Trophoblast cell (in vitro differentiated cells and primary cell): ENCODE measurements around the gene MDM2.

ENCODE experiments used
- DNase-seq, 2 donors: peaks; one replicate each; pipeline ENCODE4 v3.0.0-alpha.2; 2016
- H2AFZ ChIP-seq: 2 replicates; pipeline ENCODE4 v1.6.1; 2013; ENCODE audit warnings: low read length, moderate library complexity, mild to moderate bottlenecking; ENCODE audit not compliant: insufficient read depth, poor library complexity
- H2AK5ac ChIP-seq: 2 replicates; pipeline ENCODE4 v1.6.1; 2013; ENCODE audit warnings: mild to moderate bottlenecking, low read length
- H2BK120ac ChIP-seq: 2 replicates; pipeline ENCODE4 v1.6.1; 2013; ENCODE audit warnings: low read length, mild to moderate bottlenecking, moderate library complexity; ENCODE audit not compliant: insufficient read depth, poor library complexity
- H2BK12ac ChIP-seq: 2 replicates; pipeline ENCODE4 v1.6.1; 2013; ENCODE audit warnings: mild to moderate bottlenecking, low read length, moderate library complexity
- H2BK5ac ChIP-seq: 2 replicates; pipeline ENCODE4 v1.6.1; 2013; ENCODE audit warnings: low read length, low read depth, moderate library complexity, mild to moderate bottlenecking; ENCODE audit not compliant: poor library complexity
- H3K14ac ChIP-seq: 2 replicates; pipeline ENCODE4 v1.6.1; 2013; ENCODE audit warnings: mild to moderate bottlenecking, low read length
- H3K18ac ChIP-seq: 2 replicates; pipeline ENCODE4 v1.6.1; 2013; ENCODE audit warnings: mild to moderate bottlenecking, low read length
- H3K23ac ChIP-seq: 2 replicates; pipeline ENCODE4 v1.6.1; 2013; ENCODE audit warnings: low read length
- H3K27ac ChIP-seq: 2 replicates; pipeline ENCODE4 v1.5.1; 2013; ENCODE audit warnings: low read depth, mild to moderate bottlenecking, inconsistent platforms, low read length, moderate library complexity
- H3K27me3 ChIP-seq: 2 replicates; pipeline ENCODE4 v1.6.1; 2013; ENCODE audit warnings: inconsistent platforms, mild to moderate bottlenecking, low read length, moderate library complexity; ENCODE audit not compliant: insufficient read depth
- H3K36me3 ChIP-seq, 2 experiments: 1 replicate in 1 of 2; 2 replicates in 1 of 2; pipeline ENCODE4 v1.6.1; 2013; ENCODE audit warnings: low read length in 2 of 2, mild to moderate bottlenecking in 2 of 2, moderate library complexity in 1 of 2; ENCODE audit not compliant: insufficient read depth in 2 of 2, control insufficient read depth in 1 of 2
- H3K4ac ChIP-seq: 2 replicates; pipeline ENCODE4 v1.6.1; 2013; ENCODE audit warnings: low read depth, mild to moderate bottlenecking, low read length, moderate library complexity
- H3K4me1 ChIP-seq, 2 experiments: 1 replicate in 1 of 2; 2 replicates in 1 of 2; pipeline ENCODE4 v1.6.1; 2013; ENCODE audit warnings: low read length in 2 of 2, mild to moderate bottlenecking in 2 of 2, moderate library complexity in 1 of 2; ENCODE audit not compliant: insufficient read depth in 2 of 2, control insufficient read depth in 1 of 2
- H3K4me2 ChIP-seq: 2 replicates; pipeline ENCODE4 v1.6.1; 2013; ENCODE audit warnings: inconsistent platforms, mild to moderate bottlenecking, low read length, moderate library complexity
- H3K4me3 ChIP-seq: 2 replicates; pipeline ENCODE4 v1.5.1; 2013; ENCODE audit warnings: mild to moderate bottlenecking, low read depth, low read length, inconsistent platforms
- H3K79me1 ChIP-seq: one replicate; pipeline ENCODE4 v1.6.1; 2013; ENCODE audit warnings: low read length
- H3K79me2 ChIP-seq: 2 replicates; pipeline ENCODE4 v1.6.1; 2013; ENCODE audit warnings: low read length, mild to moderate bottlenecking; ENCODE audit not compliant: control insufficient read depth, insufficient read depth, poor library complexity
- H3K9ac ChIP-seq: 2 replicates; pipeline ENCODE4 v1.6.1; 2013; ENCODE audit warnings: mild to moderate bottlenecking, low read length
- H3K9me3 ChIP-seq: 2 replicates; pipeline ENCODE4 v1.6.1; 2013; ENCODE audit warnings: low read depth, mild to moderate bottlenecking, control low read depth, inconsistent platforms, low read length; ENCODE audit not compliant: insufficient read depth
- H4K12ac ChIP-seq: 2 replicates; pipeline ENCODE4 v1.6.1; 2013; ENCODE audit warnings: low read depth, mild to moderate bottlenecking, low read length, moderate library complexity
- H4K8ac ChIP-seq: 2 replicates; pipeline ENCODE4 v1.6.1; 2013; ENCODE audit warnings: low read depth, mild to moderate bottlenecking, low read length, moderate library complexity
- H4K91ac ChIP-seq: one replicate; pipeline ENCODE4 v1.6.1; 2013; ENCODE audit warnings: low read depth, mild to moderate bottlenecking, low read length, moderate library complexity
- WGBS: extraction: QIAGEN DNeasy Blood & Tissue Kit; methylation state at CpG from one replicate; pipeline ENCODE4 v1.1.7; 2013; ENCODE audit warnings: missing lambda C conversion rate; ENCODE audit not compliant: insufficient read length, insufficient coverage; ENCODE audit errors: extremely low coverage; 5-methylcytosine and 5-hydroxymethylcytosine counted together

MDM2 gene

DNA sequence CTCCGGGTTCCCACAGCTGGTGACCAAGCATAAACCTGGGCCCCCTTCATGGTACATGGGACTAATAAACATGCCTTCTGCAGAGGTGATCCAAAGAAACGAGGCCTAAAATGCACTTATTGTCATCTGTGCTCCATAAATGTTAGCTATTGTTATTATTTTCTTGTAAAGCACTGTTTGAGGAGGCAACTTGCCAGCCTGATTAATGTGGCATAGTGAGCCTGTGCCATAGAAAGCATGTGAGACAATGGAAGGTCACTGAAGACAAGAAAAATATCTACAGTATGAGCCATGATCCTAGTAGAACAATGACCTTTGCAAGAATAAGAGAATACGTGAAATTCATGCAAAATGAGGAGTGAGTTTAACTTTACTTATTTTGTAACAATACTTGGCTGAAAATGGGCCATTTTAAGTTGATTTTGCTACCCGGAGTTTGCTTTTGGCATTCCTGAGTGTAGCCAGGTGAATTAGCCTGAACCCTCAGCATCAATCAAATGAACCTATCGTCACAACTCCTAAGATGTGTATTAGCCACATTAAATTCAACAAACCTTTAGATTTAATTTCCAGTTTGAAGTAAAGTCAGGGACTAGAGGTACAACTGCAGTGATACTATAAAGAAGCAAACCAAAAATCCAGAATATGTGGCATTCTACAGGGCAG lies 72.8 kb downstream of the MDM2 start:
- Histone ChIP-seq H4K12ac (no peak overlapping the region), H3K36me3 (no peaks in the 10 kb centered on the region), H3K23ac (no peak overlapping the region), H3K9me3 (no peaks in the 10 kb centered on the region), H2BK5ac (no peak overlapping the region), H2AK5ac (no peak overlapping the region), H3K14ac (no peak overlapping the region), H2BK120ac (no peak overlapping the region), H3K9ac (no peak overlapping the region), H3K27ac (no peak overlapping the region), H3K27me3 (no peaks in the 10 kb centered on the region), H3K4me2 (no peak overlapping the region), H4K91ac (no peak overlapping the region), H3K79me1 (no peaks in the 10 kb centered on the region), H4K8ac (no peak overlapping the region), H3K4me1 (no peaks in the 10 kb centered on the region), H3K18ac (no peak overlapping the region), H2BK12ac (no peak overlapping the region), H2AFZ (no peak overlapping the region), H3K4me3 (peak overlapping the region; percentile 29), H3K79me2 (no peaks in the 10 kb centered on the region), H3K4ac (no peak overlapping the region)
- DNase-seq = no peak
- no CpG with 5 or more reads among the region's 5 CpGs for whole genome bisulfite sequencing

DNA sequence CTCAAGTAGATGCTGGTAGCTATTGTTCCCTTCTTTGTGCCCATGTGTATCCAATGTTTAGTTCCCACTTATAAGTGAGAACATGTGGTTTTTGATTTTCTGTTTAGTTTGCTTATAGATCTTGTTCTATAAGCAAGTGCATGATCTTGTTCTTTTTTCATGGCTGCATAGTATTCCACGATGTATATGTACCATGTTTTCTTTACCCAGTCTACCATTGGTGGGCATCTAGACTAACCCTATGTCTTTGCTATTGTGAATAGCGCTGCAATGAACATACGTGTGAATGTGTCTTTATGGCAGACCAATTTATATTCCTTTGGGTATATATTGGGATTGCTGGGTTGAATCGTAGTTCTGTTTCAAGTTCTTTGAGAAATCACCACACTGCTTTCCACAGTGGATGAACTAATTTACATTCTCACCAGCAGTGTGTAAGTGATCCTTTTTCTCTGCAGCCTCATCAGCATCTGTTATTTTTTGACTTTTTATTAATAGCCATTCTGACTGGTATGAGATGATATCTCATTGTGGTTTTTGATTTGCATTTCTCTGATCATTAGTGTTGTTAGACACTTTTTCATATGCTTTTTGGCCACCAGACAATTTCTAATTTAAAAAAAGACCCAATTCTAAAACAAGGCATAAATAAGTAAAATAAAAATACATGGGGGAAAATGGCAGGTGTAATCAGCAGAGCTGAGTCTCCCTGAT lies 74.4 kb downstream of the MDM2 start:
- Histone ChIP-seq H3K9me3 (no peaks in the 10 kb centered on the region), H3K14ac (no peak overlapping the region), H2AFZ (no peak overlapping the region), H3K36me3 (no peaks in the 10 kb centered on the region), H2BK12ac (no peak overlapping the region), H3K4me3 (no peak overlapping the region), H3K79me2 (no peaks in the 10 kb centered on the region), H4K91ac (no peak overlapping the region), H3K23ac (no peak overlapping the region), H3K27ac (no peak overlapping the region), H3K79me1 (no peaks in the 10 kb centered on the region), H3K27me3 (no peaks in the 10 kb centered on the region), H3K9ac (no peak overlapping the region), H3K4ac (no peak overlapping the region), H4K8ac (no peak overlapping the region), H3K4me2 (no peak overlapping the region), H3K4me1 (no peaks in the 10 kb centered on the region), H2BK120ac (no peak overlapping the region), H2BK5ac (no peak overlapping the region), H3K18ac (no peak overlapping the region), H4K12ac (no peak overlapping the region), H2AK5ac (no peak overlapping the region)
- WGBS = no CpG with 5 or more reads among the region's 4 CpGs
- no peak for DNase-seq

DNA sequence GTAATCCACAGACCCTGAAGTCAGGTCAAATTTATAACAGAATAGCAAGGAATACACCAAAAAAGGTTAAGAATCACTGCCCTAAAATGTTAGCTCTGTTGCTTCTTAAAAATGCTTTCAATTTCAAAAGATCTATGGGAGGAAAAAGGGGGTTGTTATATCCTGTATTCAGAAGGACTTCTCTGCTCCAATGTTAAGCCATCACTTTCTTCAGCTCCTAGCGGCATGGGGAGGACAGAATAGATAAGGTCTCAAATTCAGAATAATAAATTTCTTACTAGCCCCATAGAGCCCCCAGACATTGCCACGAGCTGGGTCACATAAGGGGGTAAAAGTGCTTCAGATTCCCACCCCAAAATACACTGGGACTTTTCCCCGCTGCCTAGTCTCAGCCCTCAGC lies 75.2 kb downstream of the MDM2 start:
- Histone ChIP-seq H3K18ac (no peak overlapping the region), H2AFZ (no peak overlapping the region), H3K79me2 (no peaks in the 10 kb centered on the region), H4K91ac (no peak overlapping the region), H2BK5ac (no peak overlapping the region), H2BK120ac (no peak overlapping the region), H3K27ac (no peak overlapping the region), H3K4me2 (no peak overlapping the region), H3K9ac (peak overlapping the region; percentile 48), H3K14ac (no peak overlapping the region), H3K4ac (no peak overlapping the region), H3K4me1 (no peaks in the 10 kb centered on the region), H2AK5ac (no peak overlapping the region), H4K8ac (no peak overlapping the region), H4K12ac (no peak overlapping the region), H3K79me1 (no peaks in the 10 kb centered on the region), H3K27me3 (no peaks in the 10 kb centered on the region), H2BK12ac (no peak overlapping the region), H3K4me3 (no peak overlapping the region), H3K36me3 (no peaks in the 10 kb centered on the region), H3K23ac (no peak overlapping the region), H3K9me3 (no peaks in the 10 kb centered on the region)
- DNase-seq = no peak
- no CpG with 5 or more reads among the region's 3 CpGs for WGBS

DNA sequence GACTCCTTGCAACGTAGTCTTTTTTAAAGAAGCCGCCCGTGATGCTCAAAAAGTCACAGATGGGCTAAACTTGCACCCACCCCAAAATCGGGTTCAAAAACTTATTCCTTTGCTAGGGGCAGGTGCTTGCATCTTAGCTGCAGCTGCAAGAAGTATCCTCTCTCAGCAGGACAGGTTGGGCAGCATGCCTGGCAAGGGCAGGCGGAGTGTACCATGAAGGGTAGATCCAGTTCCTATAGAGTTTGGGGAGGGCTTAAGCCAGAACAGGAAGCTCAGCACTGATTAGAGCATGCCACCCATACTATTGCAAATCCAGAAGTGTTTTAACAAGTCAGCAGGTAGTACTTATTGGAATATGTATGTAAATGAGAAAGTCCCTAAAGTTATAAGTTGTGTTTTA lies 76.3 kb downstream of the MDM2 start:
- peak in 1 of 2 donors; percentile 69 for DNase-seq
- H3K4me2 ChIP-seq = no peak overlapping the region
- H3K79me2 ChIP-seq = no peaks in the 10 kb centered on the region
- no peak overlapping the region for H4K8ac ChIP-seq
- H3K4ac ChIP-seq = no peak overlapping the region
- H2AK5ac ChIP-seq = no peak overlapping the region
- no peak overlapping the region for H2BK120ac ChIP-seq
- no peaks in the 10 kb centered on the region for H3K4me1 ChIP-seq
- H3K23ac ChIP-seq = no peak overlapping the region
- no peak overlapping the region for H3K18ac ChIP-seq
- no peaks in the 10 kb centered on the region for H3K27me3 ChIP-seq
- H4K12ac ChIP-seq = no peak overlapping the region
- no peak overlapping the region for H3K27ac ChIP-seq
- H3K36me3 ChIP-seq = no peaks in the 10 kb centered on the region
- H3K14ac ChIP-seq = no peak overlapping the region
- no peak overlapping the region for H2BK12ac ChIP-seq
- no peaks in the 10 kb centered on the region for H3K9me3 ChIP-seq
- WGBS = no CpG with 5 or more reads among the region's 5 CpGs
- no peak overlapping the region for H3K4me3 ChIP-seq
- H2AFZ ChIP-seq = no peak overlapping the region
- H3K79me1 ChIP-seq = no peaks in the 10 kb centered on the region
- H3K9ac ChIP-seq = no peak overlapping the region
- no peak overlapping the region for H2BK5ac ChIP-seq
- no peak overlapping the region for H4K91ac ChIP-seq
